GM08714 (cell line): Measurements from ENCODE around the gene CCNI2.

ENCODE experiments used
- H3K4me3 ChIP-seq: fragments of 200-500 bp; sonication (Bioruptor generic); 2 replicates; pipeline ENCODE4 v1.5.1; 2014; ENCODE audit warnings: mild to moderate bottlenecking, low read length, inconsistent platforms
- ZNF274 ChIP-seq: IDR thresholded peaks from 2 replicates; pipeline ENCODE4 v1.6.1; 2012; ENCODE audit warnings: mild to moderate bottlenecking, low read depth, low read length

CCNI2 gene

DNA sequence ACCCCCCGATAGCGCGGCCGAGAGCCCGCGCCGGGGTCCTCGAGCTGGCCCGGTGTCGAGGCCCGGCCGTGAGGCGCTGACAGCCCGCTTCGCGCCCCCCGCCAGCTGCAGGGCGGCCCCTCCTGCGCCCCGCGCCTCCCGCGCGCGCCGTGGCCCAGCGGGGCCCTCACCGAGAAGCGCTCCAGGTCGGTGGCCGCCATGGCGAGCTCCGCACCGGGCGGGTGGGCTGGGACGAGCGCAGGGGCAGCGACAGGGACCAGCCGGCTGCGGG lies 29.6 kb downstream of the CCNI2 start:
- TF ChIP-seq ZNF274: no peak
- peak overlapping the region; percentile 85 for H3K4me3 ChIP-seq

DNA sequence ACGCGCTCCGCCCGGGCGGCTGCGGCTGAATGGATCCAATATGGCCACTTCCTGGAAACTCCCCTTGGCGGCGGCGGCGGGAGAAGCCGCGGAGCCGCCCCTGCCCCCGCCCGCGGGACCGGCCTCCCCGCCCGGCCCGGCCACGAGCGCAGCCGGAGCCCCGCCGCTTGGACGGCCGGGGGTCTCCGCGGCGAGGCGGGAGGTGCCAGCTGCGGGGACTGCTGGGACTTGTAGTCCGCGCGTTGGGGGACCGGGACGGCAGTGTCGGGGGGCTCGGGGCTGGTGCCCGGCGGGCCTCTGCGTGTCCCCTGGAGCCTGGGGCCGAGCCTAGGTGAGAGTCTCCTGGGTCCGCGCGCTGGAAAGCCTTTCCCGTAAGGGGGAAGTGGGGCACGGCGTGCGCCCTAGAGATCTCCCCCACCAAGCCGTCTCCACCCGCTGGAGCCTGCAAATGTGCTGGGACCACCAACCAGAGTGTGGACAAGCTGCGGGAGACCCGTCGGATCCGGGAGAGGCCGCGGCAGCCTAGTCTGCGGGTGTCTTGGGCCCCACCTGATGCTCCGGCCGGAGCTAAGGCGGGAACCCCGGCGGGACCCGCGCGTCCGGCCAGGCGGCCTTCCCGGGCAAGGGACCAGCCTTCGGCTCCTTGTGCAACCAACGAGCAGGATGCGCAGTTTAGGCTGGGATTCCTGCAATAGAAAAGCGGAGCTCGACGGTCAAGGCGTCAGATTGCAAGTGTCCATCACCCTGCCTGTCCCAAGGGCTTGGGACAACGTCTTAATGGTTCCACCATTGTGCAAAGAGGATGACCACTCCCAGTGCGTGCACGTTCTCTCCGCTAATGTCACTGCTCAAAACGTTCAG lies 30.2 kb downstream of the CCNI2 start, which contains the start of gene SEPTIN8:
Gene SEPTIN8 (minus strand): TSS at position 31 of the 861 bp plus-strand sequence. CDS start 102 bp downstream, outside the sequence.
- peak within 1 kb of the TSS; percentile 85 for H3K4me3 ChIP-seq
- no peak for TF ChIP-seq ZNF274

DNA sequence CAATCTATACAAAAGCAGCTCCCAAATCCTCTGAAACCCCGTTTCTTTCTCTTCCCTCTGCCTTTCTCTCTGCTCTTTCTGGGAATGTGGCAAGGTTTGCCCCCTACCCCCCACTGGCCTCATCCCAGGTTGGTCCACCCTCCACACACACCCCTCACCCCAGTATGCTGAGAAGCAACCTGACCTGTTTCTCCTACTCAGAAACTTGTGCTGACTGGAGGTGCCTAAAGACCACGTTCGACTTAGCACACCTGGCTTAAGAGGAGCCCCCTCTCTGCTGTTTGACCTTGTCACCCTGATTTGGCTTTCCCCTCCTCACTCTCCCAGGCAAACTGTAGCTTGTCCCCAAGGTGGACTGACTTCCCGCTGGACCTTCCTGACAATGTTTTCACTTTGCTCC lies 30.9 kb downstream of the CCNI2 start:
- TF ChIP-seq ZNF274: no peak
- H3K4me3 ChIP-seq: peak overlapping the region; percentile 85; the same call in 1 of the 2 replicates

DNA sequence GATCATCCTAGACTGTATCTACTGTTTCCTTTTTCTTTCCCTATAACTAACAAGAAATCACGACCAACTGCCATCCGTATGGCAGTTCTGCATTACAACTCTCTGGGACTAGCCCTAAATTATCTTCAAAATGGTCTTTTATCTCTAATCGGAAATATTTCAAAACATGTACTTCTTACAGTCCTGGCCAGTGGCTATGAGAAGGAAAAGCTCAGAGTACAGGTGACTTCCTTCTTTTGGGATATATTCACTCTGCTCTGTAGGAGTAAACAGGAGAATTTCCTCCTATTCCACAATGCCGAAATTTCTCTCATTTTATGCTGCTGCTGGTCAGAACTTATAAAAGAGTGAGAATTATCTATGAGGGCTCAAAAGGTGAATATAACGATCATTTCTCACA lies 31.6 kb downstream of the CCNI2 start:
- no peak overlapping the region for H3K4me3 ChIP-seq
- no peak for TF ChIP-seq ZNF274

DNA sequence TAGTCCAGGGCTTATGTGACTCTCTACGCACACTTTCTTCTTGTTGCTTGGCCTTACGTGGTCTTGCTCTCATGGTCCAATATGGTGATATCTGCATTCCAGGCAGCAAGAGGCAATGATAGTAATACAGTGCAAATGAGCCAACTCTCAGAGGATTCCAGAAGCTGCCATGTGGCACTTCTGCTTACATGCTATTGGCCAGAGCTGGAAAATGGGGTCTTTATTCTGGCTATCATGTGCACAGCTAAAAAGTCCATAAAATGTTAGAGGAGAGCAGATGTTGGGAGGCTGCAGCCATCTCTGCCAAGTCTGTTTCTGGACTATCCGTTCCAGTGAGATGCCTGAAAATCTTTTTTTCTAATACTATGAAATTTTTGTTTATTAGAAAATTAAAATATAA lies 32.7 kb downstream of the CCNI2 start:
- no peak for TF ChIP-seq ZNF274
- no peak overlapping the region for H3K4me3 ChIP-seq

DNA sequence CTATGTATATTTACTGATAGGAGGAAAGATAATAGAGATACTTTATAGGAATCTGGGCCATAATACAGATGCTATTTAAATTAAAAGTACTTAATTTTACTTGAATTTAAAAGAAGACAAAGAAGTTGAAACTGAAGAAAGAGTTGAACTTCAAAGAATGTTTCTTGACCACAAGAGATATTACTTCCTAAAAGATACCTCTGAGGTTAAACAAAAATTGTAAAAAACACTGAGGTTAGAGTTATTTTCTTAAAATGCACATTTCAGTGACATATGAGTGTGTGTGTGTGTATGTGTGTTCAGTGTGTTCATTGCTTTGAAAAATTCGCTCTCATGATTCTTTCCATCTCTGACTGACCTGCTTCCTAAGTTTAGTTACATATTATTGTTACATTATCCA lies 33.4 kb downstream of the CCNI2 start:
- no peak for TF ChIP-seq ZNF274
- no peak overlapping the region for H3K4me3 ChIP-seq

DNA sequence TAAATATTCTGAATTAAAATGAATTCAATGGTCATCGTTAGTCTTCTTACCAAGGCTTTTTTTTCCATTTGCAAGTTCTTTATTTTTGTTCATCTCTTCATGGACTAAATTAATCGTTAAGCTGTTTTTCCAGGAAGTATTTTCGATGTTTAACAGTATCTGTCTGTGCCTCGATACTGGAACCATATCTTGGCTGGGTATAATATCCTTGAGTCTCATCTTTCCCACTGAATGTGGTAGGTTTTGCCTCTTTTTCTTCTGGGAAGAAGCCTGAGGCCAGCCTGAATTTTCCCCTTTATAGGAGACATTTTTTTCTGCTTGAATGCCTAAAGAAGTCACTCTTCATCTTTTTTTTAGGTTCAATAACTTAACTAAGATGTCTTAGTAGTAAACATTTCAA lies 33.8 kb downstream of the CCNI2 start:
- no peak for TF ChIP-seq ZNF274
- H3K4me3 ChIP-seq: no peak overlapping the region

DNA sequence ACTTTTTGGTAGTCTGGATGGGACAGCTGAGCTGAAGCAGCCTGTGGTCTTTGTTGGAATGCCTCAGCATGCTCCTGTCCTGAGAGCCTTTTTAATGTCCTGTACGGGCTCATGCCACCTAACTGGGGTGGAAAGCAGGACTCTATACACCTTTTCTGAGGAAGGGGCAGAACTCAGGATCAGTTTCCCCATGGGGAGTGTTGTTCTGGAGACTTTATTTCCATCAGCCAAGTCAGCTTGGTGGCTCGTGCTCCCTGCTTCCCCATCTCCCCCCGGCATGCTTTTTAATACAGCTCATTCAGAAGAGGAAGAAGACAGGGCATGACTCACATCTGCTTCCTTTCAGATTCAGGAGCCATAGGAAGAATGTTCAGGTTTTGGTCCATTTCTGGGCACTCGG lies 34.9 kb downstream of the CCNI2 start:
- no peak for TF ChIP-seq ZNF274
- no peak overlapping the region for H3K4me3 ChIP-seq

DNA sequence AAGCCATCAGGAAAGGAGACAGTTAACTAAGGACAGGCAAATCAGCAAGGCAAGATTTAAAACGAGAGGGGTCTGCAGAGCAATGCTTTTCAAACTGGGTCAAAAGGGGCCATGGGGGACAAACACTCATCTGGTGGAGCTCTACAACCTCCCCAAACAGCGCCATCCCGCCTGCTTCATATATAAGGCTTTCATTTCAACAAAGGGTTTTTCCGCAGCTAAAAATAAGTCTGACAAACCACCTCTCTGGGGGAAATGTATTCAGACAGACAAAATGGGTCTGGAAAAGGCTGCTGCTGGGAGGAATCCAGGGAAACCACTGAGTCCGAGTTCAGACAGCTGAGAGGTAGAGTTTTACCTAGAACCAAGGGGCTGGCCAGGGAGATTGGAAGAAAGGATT lies 38.1 kb downstream of the CCNI2 start:
- TF ChIP-seq ZNF274: no peak
- H3K4me3 ChIP-seq: no peak overlapping the region

DNA sequence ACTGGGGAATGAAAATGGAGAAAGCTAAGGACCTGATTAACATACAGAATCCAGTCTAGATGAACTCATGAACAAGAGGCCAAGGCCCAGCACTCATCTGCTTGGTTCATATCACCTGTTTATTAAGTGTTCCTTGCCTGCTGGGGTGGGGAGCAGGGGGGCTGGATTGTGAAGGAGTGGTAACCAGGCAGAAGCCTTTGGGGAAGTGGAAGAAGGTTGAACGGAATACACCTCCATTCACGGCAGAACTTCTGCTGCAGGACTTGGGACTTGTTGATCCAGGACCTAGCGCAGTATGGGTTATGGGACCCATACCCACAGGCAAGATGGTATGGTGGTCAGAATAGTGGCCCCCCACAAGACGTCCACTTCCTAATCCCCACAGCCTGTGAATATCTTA lies 38.6 kb downstream of the CCNI2 start:
- H3K4me3 ChIP-seq: no peak overlapping the region
- TF ChIP-seq ZNF274: no peak

DNA sequence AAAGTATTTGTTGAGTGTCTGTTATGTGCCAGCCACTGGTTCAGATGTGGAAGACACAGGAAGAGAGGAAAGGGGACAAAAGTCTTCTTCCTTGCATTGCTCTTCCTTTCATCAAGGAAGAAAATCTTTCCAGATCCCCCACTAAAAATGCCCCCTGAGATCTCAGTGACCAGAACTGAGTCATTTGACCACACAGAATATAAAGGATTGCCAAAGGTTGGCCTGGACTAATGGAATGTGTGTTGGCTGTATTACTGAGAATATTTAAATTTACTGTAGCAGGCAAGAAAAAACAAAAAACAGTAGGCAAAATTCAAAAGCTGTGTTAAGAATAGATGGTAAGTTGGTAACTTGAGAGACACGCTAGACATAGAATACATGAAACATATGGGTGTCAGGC lies 39.9 kb downstream of the CCNI2 start:
- no peak for TF ChIP-seq ZNF274

DNA sequence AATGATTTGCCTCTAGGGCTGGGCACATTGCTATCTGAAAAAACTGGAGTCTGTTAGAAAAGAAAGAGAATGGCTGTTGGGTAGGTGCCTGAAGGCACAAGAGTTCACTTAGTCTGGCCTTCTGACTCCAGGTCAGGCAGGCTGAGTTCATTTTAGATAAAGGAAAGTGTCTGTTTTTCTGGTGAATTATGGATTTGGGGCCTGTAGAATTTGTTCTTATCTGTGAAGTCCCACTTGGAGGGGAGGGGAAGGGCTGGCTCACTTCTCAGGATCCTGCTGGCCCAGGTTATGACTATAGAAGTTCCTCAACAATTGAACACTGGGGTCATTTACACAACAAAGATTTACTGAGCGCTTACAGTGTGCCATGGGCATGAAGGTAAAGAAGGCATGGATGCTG lies 41.3 kb downstream of the CCNI2 start:
- no peak overlapping the region for H3K4me3 ChIP-seq
- no peak for TF ChIP-seq ZNF274

More for the DNA sequence above, 39.9 kb downstream of the CCNI2 start:
- no peak overlapping the region for H3K4me3 ChIP-seq

DNA sequence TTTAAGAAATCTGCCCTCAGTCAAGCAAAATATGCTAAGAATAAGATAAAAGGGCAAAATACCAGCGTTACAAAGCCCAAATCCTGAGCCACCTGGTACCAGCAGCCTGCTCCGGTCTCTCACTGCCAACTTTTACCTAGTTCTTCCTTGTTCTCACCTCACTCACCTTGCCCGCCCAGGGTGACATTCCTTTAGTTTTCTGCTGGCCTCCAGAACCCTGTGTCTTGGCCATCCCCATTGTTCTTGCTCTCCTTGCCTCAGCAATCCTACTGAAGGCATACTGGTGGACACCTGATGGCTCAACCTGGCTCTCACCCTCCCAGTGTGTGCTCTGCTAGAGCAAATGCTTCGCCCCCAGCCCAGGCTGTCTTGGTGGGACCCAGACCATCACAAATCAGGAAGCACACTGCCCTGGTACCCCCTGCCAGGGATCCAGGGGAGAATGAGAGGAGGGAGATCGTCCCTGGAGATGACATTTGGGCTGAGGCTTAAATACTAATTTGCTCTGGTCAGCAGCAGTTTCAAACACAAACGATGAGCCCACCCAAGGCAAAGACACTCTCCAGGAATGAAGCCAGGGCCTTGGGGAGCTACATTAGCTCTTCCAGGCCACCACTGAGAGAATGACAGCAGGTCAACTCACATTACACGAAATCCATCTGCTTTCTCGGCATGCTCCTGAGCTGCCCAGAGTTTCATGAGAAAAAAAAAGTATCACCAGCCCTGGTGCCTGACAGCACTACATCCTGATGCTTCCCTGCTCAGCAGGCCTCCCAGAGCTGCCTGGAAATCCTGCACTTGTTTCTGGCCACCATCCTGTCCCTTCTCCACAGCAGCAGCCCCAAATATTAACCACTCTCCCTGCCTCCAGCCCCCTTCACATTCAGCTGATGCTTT lies 42.0 kb downstream of the CCNI2 start:
- no peak overlapping the region for H3K4me3 ChIP-seq
- no peak for TF ChIP-seq ZNF274

DNA sequence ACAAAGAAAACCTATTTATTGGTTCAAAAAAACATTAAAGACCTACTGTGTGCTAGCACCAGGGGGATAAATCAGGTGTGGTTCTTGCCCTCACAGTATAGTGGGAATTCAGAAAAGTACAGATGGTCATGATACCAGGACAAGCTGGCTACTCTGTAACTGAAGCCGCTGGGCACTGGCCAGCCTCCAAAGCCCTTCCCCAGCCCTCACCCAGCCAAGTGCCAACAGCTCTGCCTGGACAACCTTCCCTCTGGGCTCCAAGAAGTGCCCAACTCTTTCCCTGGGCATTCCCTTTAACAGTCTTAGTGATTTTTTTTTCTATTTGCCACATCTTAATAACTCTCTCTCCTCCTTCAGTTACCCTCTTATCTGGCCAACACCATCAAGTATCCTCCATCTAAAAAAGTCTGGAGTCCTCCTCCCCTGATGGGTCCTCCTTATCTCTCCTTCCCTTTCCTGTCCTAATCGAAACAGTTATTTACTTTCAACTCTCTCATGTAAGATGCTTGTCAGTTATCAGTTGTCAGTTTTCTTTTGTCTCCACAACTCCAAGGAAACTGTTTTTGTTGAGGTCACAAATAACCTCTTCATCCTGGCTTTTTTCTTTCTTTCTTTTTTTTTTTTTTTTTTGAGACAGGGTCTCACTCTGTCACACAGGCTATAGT lies 43.1 kb downstream of the CCNI2 start:
- H3K4me3 ChIP-seq: no peak overlapping the region
- TF ChIP-seq ZNF274: no peak

DNA sequence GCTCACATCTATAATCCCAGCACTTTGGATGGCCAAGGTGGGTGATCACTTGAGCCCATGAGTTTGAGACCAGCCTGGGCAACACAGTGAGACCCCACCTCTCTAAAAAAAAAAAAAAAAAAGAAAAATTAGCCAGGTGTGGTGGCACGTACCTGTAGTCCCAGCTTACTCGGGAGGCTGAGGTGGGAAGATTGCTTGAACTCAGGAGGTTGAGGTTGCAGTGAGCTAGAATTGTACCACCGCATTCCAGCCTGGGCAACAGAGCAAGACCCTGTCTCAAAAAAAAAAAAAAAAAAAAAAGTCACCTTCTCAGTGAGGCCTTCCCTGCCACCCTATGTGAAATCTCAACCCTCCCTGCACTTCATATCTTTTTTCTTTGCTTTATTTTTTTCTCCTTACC lies 43.8 kb downstream of the CCNI2 start:
- no peak for TF ChIP-seq ZNF274
- no peak overlapping the region for H3K4me3 ChIP-seq

DNA sequence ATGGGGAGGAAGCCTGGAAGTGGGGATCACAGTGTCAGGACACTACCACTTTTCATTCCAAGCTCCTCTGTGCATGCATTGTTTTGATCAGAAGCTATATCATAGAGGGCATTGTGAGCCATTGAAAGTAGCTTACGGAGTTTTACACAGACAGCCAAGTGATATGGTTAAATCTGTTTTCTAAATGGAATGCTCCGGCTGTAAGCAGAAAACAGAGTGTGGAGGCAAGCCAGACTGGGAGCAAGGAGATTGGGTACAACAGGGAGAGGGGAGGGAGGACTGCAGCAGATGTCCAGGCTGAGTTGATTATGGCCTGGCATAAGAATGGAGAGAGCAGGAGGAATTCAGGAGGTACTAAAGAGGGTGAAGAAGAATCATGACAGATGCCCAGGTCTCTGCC lies 50.4 kb downstream of the CCNI2 start:
- no peak overlapping the region for H3K4me3 ChIP-seq
- TF ChIP-seq ZNF274: no peak
